Vagina (tissue), 2 donors: ENCODE results near the gene RET. TPM values are rescaled to one million over a fixed set of nuclear protein-coding genes. Genes with fewer than 3 reads are reported as not detected.

Experiments used
- DNase-seq, 2 donors: peaks; one replicate each; pipeline ENCODE4 v3.0.0-alpha.2; 2017; ENCODE audit errors: extremely low spot score in 2 of 2
- H3K27ac ChIP-seq: fragments of 200-600 bp; sonication (generic); one replicate; pipeline ENCODE4 v1.5.1; 2019
- H3K27me3 ChIP-seq: fragments of 200-600 bp; sonication (generic); one replicate; pipeline ENCODE4 v1.5.1; 2019
- H3K36me3 ChIP-seq, 2 donors: fragments of 200-600 bp; sonication (generic); one replicate each; pipeline ENCODE4 v1.5.1; 2017 to 2019
- H3K4me1 ChIP-seq: fragments of 200-600 bp; sonication (generic); one replicate; pipeline ENCODE4 v1.5.1; 2019
- H3K4me3 ChIP-seq, 2 donors: fragments of 200-600 bp; sonication (generic); 1 replicate in 1 of 2; 2 replicates in 1 of 2; pipeline ENCODE4 v1.5.1; 2016 to 2019
- H3K9me3 ChIP-seq: fragments of 200-600 bp; sonication (generic); one replicate; pipeline ENCODE4 v1.5.1; 2019
- CTCF ChIP-seq, 3 experiments: fragments of 450-650 bp in 2 of 3; fragments of 200-600 bp in 1 of 3; sonication (generic) in 1 of 3; IDR thresholded peaks; one replicate each; pipeline ENCODE4 v1.5.1; 2017 to 2019; ENCODE audit warnings: antibody characterized with exemption in 3 of 3, mild to moderate bottlenecking in 2 of 3, moderate library complexity in 2 of 3
- POLR2A ChIP-seq, 2 donors: fragments of 450-650 bp; IDR thresholded peaks; one replicate each; pipeline ENCODE4 v1.6.1; 2017; ENCODE audit warnings: antibody characterized with exemption in 2 of 2, mild to moderate bottlenecking in 2 of 2, moderate library complexity in 2 of 2
- POLR2AphosphoS5 ChIP-seq, 2 donors: sonication (generic); formaldehyde crosslinking; IDR thresholded peaks; one replicate each; pipeline ENCODE4 v1.9.0; 2017; ENCODE audit warnings: antibody characterized with exemption in 2 of 2, mild to moderate bottlenecking in 2 of 2, low read depth in 1 of 2; ENCODE audit not compliant: insufficient read depth in 1 of 2
- intact Hi-C: fragments of 100-400 bp; cut with DNase I; formaldehyde crosslinking; loops from one replicate; pipeline ENCODE4 v1.15.1; 2023
- total RNA-seq: library from RNA; depleted of rRNA; stranded (reverse); fragments of >200 nt; gene quantifications from one replicate; pipeline ENCODE4 v1.2.3, GENCODE V29; 2016

RET gene
- total RNA-seq, 1 donor from 2014 or later = 7.9 TPM

- no peak for DNase-seq
- intact Hi-C loops = no loop called here
- Histone ChIP-seq H3K27me3 (no peaks in the 10 kb centered on the region), H3K4me1 (no peaks in the 10 kb centered on the region), H3K4me3 (no peak overlapping the region), H3K27ac (no peak overlapping the region), H3K36me3 (no peaks in the 10 kb centered on the region), H3K9me3 (no peaks in the 10 kb centered on the region)
- TF ChIP-seq CTCF (IDR thresholded peaks at IDR 0.05) (no peak), POLR2A (IDR thresholded peaks at IDR 0.05) (no peak), POLR2AphosphoS5 (IDR thresholded peaks at IDR 0.05; ENCODE audit: insufficient read depth in 1 of 2, low read depth in 1 of 2) (no peak)
These were observed 31.8 kb upstream of the RET start for GRCh38 chr10:43044961-43045621.

GRCh38 chr10:43045631-43046287, 31.1 kb upstream of the RET start:
- no peak for DNase-seq
- no peaks in the 10 kb centered on the region for H3K4me1 ChIP-seq
- no peak overlapping the region for H3K4me3 ChIP-seq
- no peak overlapping the region for H3K27ac ChIP-seq
- no peaks in the 10 kb centered on the region for H3K27me3 ChIP-seq
- H3K36me3 ChIP-seq = no peaks in the 10 kb centered on the region
- TF ChIP-seq POLR2AphosphoS5 (IDR thresholded peaks at IDR 0.05; ENCODE audit: insufficient read depth in 1 of 2, low read depth in 1 of 2) = no peak
- no peak for TF ChIP-seq POLR2A (IDR thresholded peaks at IDR 0.05)
- TF ChIP-seq CTCF (IDR thresholded peaks at IDR 0.05) = no peak
- intact Hi-C loops = loop anchor here (2.0 kb wide), 1 partner anchor 19 kb away; no protein-coding TSS in a partner anchor
- no peaks in the 10 kb centered on the region for H3K9me3 ChIP-seq

- intact Hi-C loops = loop anchor here (2.0 kb wide), 1 partner anchor 20 kb away; no protein-coding TSS in a partner anchor
- no peak for TF ChIP-seq POLR2A (IDR thresholded peaks at IDR 0.05)
- no peak for TF ChIP-seq CTCF (IDR thresholded peaks at IDR 0.05)
- no peak for TF ChIP-seq POLR2AphosphoS5 (IDR thresholded peaks at IDR 0.05; ENCODE audit: insufficient read depth in 1 of 2, low read depth in 1 of 2)
- no peaks in the 10 kb centered on the region for H3K27me3 ChIP-seq
- no peaks in the 10 kb centered on the region for H3K9me3 ChIP-seq
- no peak for DNase-seq
- H3K4me3 ChIP-seq = no peak overlapping the region
- no peaks in the 10 kb centered on the region for H3K36me3 ChIP-seq
- H3K27ac ChIP-seq = no peak overlapping the region
- H3K4me1 ChIP-seq = no peaks in the 10 kb centered on the region
These were observed 30.4 kb upstream of the RET start for GRCh38 chr10:43046288-43046991.

GRCh38 chr10:43047288-43047970, 29.4 kb upstream of the RET start:
- Histone ChIP-seq H3K9me3 (no peaks in the 10 kb centered on the region), H3K27me3 (no peaks in the 10 kb centered on the region), H3K4me1 (no peaks in the 10 kb centered on the region), H3K36me3 (no peaks in the 10 kb centered on the region), H3K27ac (no peak overlapping the region), H3K4me3 (no peak overlapping the region)
- DNase-seq = no peak
- intact Hi-C loops = loop anchor here (2.0 kb wide), 1 partner anchor 21 kb away; no protein-coding TSS in a partner anchor
- TF ChIP-seq CTCF (IDR thresholded peaks at IDR 0.05) = no peak
- no peak for TF ChIP-seq POLR2AphosphoS5 (IDR thresholded peaks at IDR 0.05; ENCODE audit: insufficient read depth in 1 of 2, low read depth in 1 of 2)
- no peak for TF ChIP-seq POLR2A (IDR thresholded peaks at IDR 0.05)
